H1 (cell line): ENCODE results near the gene IGFL3. TPM values are rescaled to one million over a fixed set of nuclear protein-coding genes. Genes with fewer than 3 reads are reported as not detected.

Experiments
- CTCF ChIA-PET: fragments of 300-600 bp; sonication (Branson Sonifier 250); formaldehyde crosslinking; loops from one replicate; lab custom pipeline; 2021; ENCODE audit not compliant: partially characterized antibody; lab: Charles Lee
- POLR2A ChIA-PET: fragments of 300-600 bp; sonication (Branson Sonifier 250); formaldehyde crosslinking; loops from one replicate; lab custom pipeline; 2021; ENCODE audit warnings: inconsistent platforms; ENCODE audit not compliant: partially characterized antibody; lab: Charles Lee
- DNase-seq, 2 experiments: peaks; one replicate each; pipeline versions ENCODE4 v3.0.0 to v3.0.0-alpha.2; 2010 to 2022; ENCODE audit warnings: low spot score in 2 of 2, low read depth in 1 of 2, mixed read lengths in 1 of 2
- FAIRE-seq: peaks from 2 replicates; lab custom pipeline; 2011; peaks lifted over from hg19 to GRCh38; lab: Jason Lieb, UNC
- H2AFZ ChIP-seq: 2 replicates; pipeline ENCODE4 v1.8.1; 2012; ENCODE audit warnings: low read length, inconsistent platforms
- H2AK5ac ChIP-seq: 2 replicates; pipeline ENCODE4 v1.6.1; 2013; ENCODE audit warnings: low read depth, low read length
- H2BK120ac ChIP-seq: replicated peaks from 2 replicates; pipeline ENCODE3; 2013; ENCODE audit warnings: low read depth, low read length, inconsistent platforms
- H2BK12ac ChIP-seq: 2 replicates; pipeline ENCODE4 v1.6.1; 2013; ENCODE audit warnings: low read depth, low read length
- H2BK15ac ChIP-seq: 2 replicates; pipeline ENCODE4 v1.6.1; 2013; ENCODE audit warnings: low read length
- H2BK20ac ChIP-seq: 2 replicates; pipeline ENCODE4 v1.6.1; 2013; ENCODE audit warnings: low read length
- H2BK5ac ChIP-seq: 2 replicates; pipeline ENCODE4 v1.6.1; 2013; ENCODE audit warnings: low read depth, low read length
- H3K14ac ChIP-seq: 2 replicates; pipeline ENCODE4 v1.6.1; 2013; ENCODE audit warnings: inconsistent platforms; ENCODE audit not compliant: insufficient read length
- H3K18ac ChIP-seq: 2 replicates; pipeline ENCODE4 v1.6.1; 2013; ENCODE audit warnings: low read length; ENCODE audit errors: extremely low read depth
- H3K23ac ChIP-seq: 2 replicates; pipeline ENCODE4 v1.6.1; 2013; ENCODE audit warnings: inconsistent platforms; ENCODE audit not compliant: insufficient read length
- H3K23me2 ChIP-seq: 2 replicates; pipeline ENCODE4 v1.6.1; 2013; ENCODE audit warnings: low read depth, low read length
- H3K27ac ChIP-seq: 2 replicates; pipeline ENCODE4 v1.6.1; 2011; ENCODE audit warnings: low read depth, low read length, inconsistent platforms
- H3K27me3 ChIP-seq, 4 experiments: replicated peaks in 1 of 4; 1 replicate in 1 of 4; 2 replicates in 3 of 4; pipeline versions ENCODE4 v1.6.1 to v1.8.1; 2011 to 2013; ENCODE audit warnings: low read length in 3 of 4, mild to moderate bottlenecking in 3 of 4, inconsistent platforms in 2 of 4, mixed read lengths in 2 of 4, moderate library complexity in 1 of 4; ENCODE audit not compliant: control insufficient read depth in 3 of 4, insufficient read depth in 3 of 4; ENCODE audit errors: extremely low read depth in 1 of 4
- H3K36me3 ChIP-seq, 4 experiments: 2 replicates each; pipeline versions ENCODE4 v1.6.1 to v1.8.1; 2011 to 2013; ENCODE audit warnings: mild to moderate bottlenecking in 4 of 4, low read length in 3 of 4, moderate library complexity in 2 of 4, control low read depth in 1 of 4, inconsistent platforms in 1 of 4; ENCODE audit not compliant: insufficient read depth in 4 of 4, control insufficient read depth in 2 of 4
- H3K4ac ChIP-seq: replicated peaks from 2 replicates; pipeline ENCODE3; 2013; ENCODE audit warnings: low read length, low read depth, mixed read lengths, inconsistent platforms; ENCODE audit not compliant: insufficient read length
- H3K4me1 ChIP-seq, 4 experiments: replicated peaks in 1 of 4; 1 replicate in 1 of 4; 2 replicates in 3 of 4; pipeline versions ENCODE4 v1.6.1 to v1.8.1; 2011 to 2013; ENCODE audit warnings: low read length in 3 of 4, inconsistent platforms in 2 of 4, mixed read lengths in 1 of 4; ENCODE audit not compliant: insufficient read depth in 4 of 4, control insufficient read depth in 3 of 4
- H3K4me2 ChIP-seq, 2 experiments: 2 replicates each; pipeline versions ENCODE4 v1.6.1 to v1.8.1; 2011 to 2013; ENCODE audit warnings: low read depth in 2 of 2, low read length in 2 of 2, control low read depth in 1 of 2, inconsistent platforms in 1 of 2, mild to moderate bottlenecking in 1 of 2; ENCODE audit not compliant: insufficient read depth in 1 of 2
- H3K4me3 ChIP-seq, 4 experiments: fragments of 200-600, 300-600 bp in 1 of 4; sonication (generic), shearing (Covaris generic), sonication (Bioruptor Twin) in 1 of 4; 2 replicates each; pipeline versions ENCODE4 v1.5.1 to v1.8.1; 2011 to 2016; ENCODE audit warnings: low read length in 4 of 4, low read depth in 3 of 4, control low read depth in 2 of 4, inconsistent platforms in 2 of 4, mild to moderate bottlenecking in 2 of 4, mixed read lengths in 1 of 4, moderate library complexity in 1 of 4; ENCODE audit not compliant: insufficient read depth in 2 of 4; ENCODE audit errors: extremely low read depth in 1 of 4
- H3K56ac ChIP-seq: replicated peaks from 2 replicates; pipeline ENCODE3; 2013; ENCODE audit warnings: low read depth, mild to moderate bottlenecking, mixed read lengths, low read length, inconsistent platforms; ENCODE audit not compliant: insufficient read length
- H3K79me1 ChIP-seq: 2 replicates; pipeline ENCODE4 v1.6.1; 2013; ENCODE audit warnings: low read depth, low read length, control low read depth
- H3K79me2 ChIP-seq, 2 experiments: 2 replicates each; pipeline versions ENCODE4 v1.6.1 to v1.8.1; 2012 to 2013; ENCODE audit warnings: low read length in 2 of 2, mild to moderate bottlenecking in 2 of 2, inconsistent platforms in 1 of 2; ENCODE audit not compliant: insufficient read depth in 2 of 2, control insufficient read depth in 1 of 2
- H3K9ac ChIP-seq, 4 experiments: replicated peaks in 1 of 4; 1 replicate in 1 of 4; 2 replicates in 3 of 4; pipeline versions ENCODE4 v1.6.1 to v1.8.1; 2011 to 2013; ENCODE audit warnings: low read depth in 3 of 4, low read length in 3 of 4, control low read depth in 2 of 4, mild to moderate bottlenecking in 2 of 4, moderate library complexity in 2 of 4, inconsistent platforms in 1 of 4; ENCODE audit errors: extremely low read depth in 1 of 4
- H3K9me3 ChIP-seq, 2 experiments: 2 replicates each; pipeline versions ENCODE4 v1.6.1 to v1.8.1; 2012 to 2013; ENCODE audit warnings: mild to moderate bottlenecking in 2 of 2, moderate library complexity in 2 of 2, control low read depth in 1 of 2, inconsistent platforms in 1 of 2, low read depth in 1 of 2, low read length in 1 of 2, mixed read lengths in 1 of 2; ENCODE audit not compliant: insufficient read depth in 2 of 2
- H4K20me1 ChIP-seq, 2 experiments: replicated peaks in 1 of 2; 2 replicates each; pipeline versions ENCODE3 to v1.8.1; 2011 to 2013; ENCODE audit warnings: inconsistent platforms in 2 of 2, low read length in 2 of 2, mild to moderate bottlenecking in 1 of 2; ENCODE audit not compliant: insufficient read depth in 2 of 2, control insufficient read depth in 1 of 2
- H4K5ac ChIP-seq: 2 replicates; pipeline ENCODE4 v1.6.1; 2013; ENCODE audit warnings: low read length, low read depth, mixed read lengths, inconsistent platforms; ENCODE audit not compliant: insufficient read length
- H4K8ac ChIP-seq: 2 replicates; pipeline ENCODE4 v1.8.0; 2013; ENCODE audit warnings: mild to moderate bottlenecking, moderate library complexity, low read length, inconsistent platforms; ENCODE audit not compliant: insufficient read depth; ENCODE audit errors: extremely low read depth
- H4K91ac ChIP-seq: replicated peaks from 2 replicates; pipeline ENCODE3; 2013; ENCODE audit warnings: low read length, mixed read lengths, inconsistent platforms; ENCODE audit not compliant: insufficient read length
- CBX5 ChIP-seq: fragments of 300-800, 300-1000 bp; sonication (generic); IDR thresholded peaks from 2 replicates; pipeline ENCODE4 v1.7.1; 2016; ENCODE audit warnings: antibody characterized with exemption, low read length, low read depth
- CBX8 ChIP-seq: fragments of 300-800, 300-1000 bp; sonication (generic); IDR thresholded peaks from 2 replicates; pipeline ENCODE4 v1.7.1; 2016; ENCODE audit warnings: low read depth, low read length, borderline replicate concordance
- CREB1 ChIP-seq: IDR thresholded peaks from 2 replicates; pipeline ENCODE4 v1.6.1; 2012; ENCODE audit warnings: inconsistent platforms
- HDAC6 ChIP-seq: IDR thresholded peaks from one replicate; pipeline ENCODE4 v1.7.1; 2012; ENCODE audit warnings: low read depth, mild to moderate bottlenecking, inconsistent platforms, low read length, moderate library complexity
- JUN ChIP-seq: IDR thresholded peaks from 2 replicates; pipeline ENCODE4 v1.6.1; 2011; ENCODE audit warnings: low read depth, mild to moderate bottlenecking, improper control_type of control experiment, low read length
- POLR2AphosphoS5 ChIP-seq: IDR thresholded peaks from 2 replicates; pipeline ENCODE4 v1.6.1; 2011; ENCODE audit warnings: low read depth, low read length
- SIX5 ChIP-seq: IDR thresholded peaks from 2 replicates; pipeline ENCODE4 v1.6.1; 2011; ENCODE audit warnings: mild to moderate bottlenecking, low read depth, low read length
- SP4 ChIP-seq: IDR thresholded peaks from 2 replicates; pipeline ENCODE4 v1.6.1; 2012; ENCODE audit warnings: low read length, inconsistent platforms
- SUZ12 ChIP-seq: fragments of 200-600 bp; sonication (generic); IDR thresholded peaks from 2 replicates; pipeline ENCODE4 v1.6.1; 2012; ENCODE audit warnings: mild to moderate bottlenecking, inconsistent platforms, low read length, moderate library complexity, mixed read lengths
- WGBS, 2 experiments: shearing (Covaris generic) in 1 of 2; methylation state at CpG; one replicate each; pipeline versions ENCODE4 v1.1.6 to v1.1.7; 2013 to 2015; ENCODE audit warnings: low lambda C conversion rate in 2 of 2, mixed read lengths in 2 of 2, inconsistent platforms in 1 of 2, low coverage in 1 of 2, missing lambda C conversion rate in 1 of 2; ENCODE audit not compliant: insufficient replicate concordance in 2 of 2, insufficient coverage in 1 of 2, insufficient read length in 1 of 2; ENCODE audit errors: extremely low coverage in 1 of 2, missing lambda C conversion rate in 1 of 2; 5-methylcytosine and 5-hydroxymethylcytosine counted together
- polyA plus RNA-seq, 7 experiments: library from polyadenylated mRNA; depleted of rRNA in 3 of 7; stranded (reverse) in 5 of 7; unstranded in 2 of 7; fragments of >200 nt in 5 of 7; fragments of 200-250 nt in 2 of 7; gene quantifications; 1 replicate in 5 of 7; 2 replicates in 1 of 7; 4 replicates in 1 of 7; pipeline versions ENCODE4 v1.2.1 to v1.2.3, GENCODE V29; 2011 to 2013; ENCODE audit warnings: missing spikeins in 2 of 7, mixed read lengths in 2 of 7
- total RNA-seq: library from RNA; stranded (reverse); fragmentation: NEBNext Ultra II Directional; extraction: Animal tissue kit (Norgen Biotek cat#: 25700); gene quantifications from 2 replicates; pipeline ENCODE4 v1.2.1, GENCODE V29; 2021
- TF ChIP-seq, protein P1 (sequence below): IDR thresholded peaks from 2 replicates; pipeline ENCODE4 v1.6.1; 2012; ENCODE audit warnings: inconsistent platforms
- TF ChIP-seq, protein P2 (sequence below), 3 experiments: IDR thresholded peaks; 1 replicate in 2 of 3; 2 replicates in 1 of 3; pipeline versions ENCODE4 v1.5.1 to v1.6.1; 2011; ENCODE audit warnings: low read length in 3 of 3, mild to moderate bottlenecking in 3 of 3, inconsistent platforms in 2 of 3, low read depth in 1 of 3, moderate library complexity in 1 of 3; ENCODE audit not compliant: insufficient read depth in 1 of 3; ENCODE audit errors: control extremely low read depth in 1 of 3

Gene IGFL3
- total and polyA plus RNA-seq, 2 of the 8 experiments (the other 6 are each of a cell fraction or from before 2014, with no cell fraction given), result 0.12 TPM; not detected in 1

DNA sequence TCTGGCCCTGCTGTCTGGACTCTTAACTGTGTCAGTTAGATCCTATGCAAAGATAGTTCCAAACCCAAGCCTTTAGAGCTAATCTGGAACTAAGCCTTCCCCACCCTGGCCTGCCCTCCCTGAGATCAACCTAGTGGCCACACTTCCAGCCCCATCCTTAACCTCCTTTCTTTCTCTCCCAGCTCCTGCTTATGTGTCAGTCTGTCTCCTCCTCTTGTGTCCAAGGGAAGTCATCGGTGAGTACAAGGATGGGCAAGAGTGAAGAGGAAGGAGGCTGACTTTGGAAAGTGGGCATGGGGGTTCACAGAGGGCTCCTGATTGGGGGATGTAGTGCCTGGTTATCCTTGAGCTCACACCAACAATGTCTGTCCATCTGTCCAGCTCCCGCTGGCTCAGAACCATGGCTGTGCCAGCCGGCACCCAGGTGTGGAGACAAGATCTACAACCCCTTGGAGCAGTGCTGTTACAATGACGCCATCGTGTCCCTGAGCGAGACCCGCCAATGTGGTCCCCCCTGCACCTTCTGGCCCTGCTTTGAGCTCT, 35.8 kb upstream of the IGFL3 start:
- no peaks in the 10 kb centered on the region for H3K4me1 ChIP-seq
- H2BK20ac ChIP-seq, result no peak overlapping the region; the same call in 1 of the 2 replicates
- no peak overlapping the region for H2BK5ac ChIP-seq
- H4K8ac ChIP-seq, result no peak overlapping the region
- DNase-seq (no peak), FAIRE-seq (no peak)
- H4K20me1 ChIP-seq, result no peaks in the 10 kb centered on the region
- CTCF ChIA-PET, result interaction anchor here (1.0 to 2.0 kb wide), 3 partner anchors 14 to 41 kb away, joined by 3 to 6 read pairs (median 4); no protein-coding TSS in a partner anchor
- H3K9me3 ChIP-seq, result no peaks in the 10 kb centered on the region
- H2BK12ac ChIP-seq, result no peak overlapping the region
- no peak overlapping the region for H2BK120ac ChIP-seq
- H2AFZ ChIP-seq, result no peak overlapping the region
- no peak overlapping the region for H2BK15ac ChIP-seq
- WGBS, 2 experiments, result 93% methylated on average over 7 of the region's 7 CpGs; no CpG with 5 or more reads in 1 of the 2 experiments
- H3K4ac ChIP-seq, result no peak overlapping the region
- H3K56ac ChIP-seq, result no peak overlapping the region
- H3K27me3 ChIP-seq, result no peaks in the 10 kb centered on the region
- H3K23me2 ChIP-seq, result no peaks in the 10 kb centered on the region
- no peak overlapping the region for H3K9ac ChIP-seq
- no peak overlapping the region for H2AK5ac ChIP-seq
- H3K79me1 ChIP-seq, result no peaks in the 10 kb centered on the region
- H3K4me2 ChIP-seq, result no peak overlapping the region
- H3K23ac ChIP-seq, result no peak overlapping the region
- no peak overlapping the region for H4K5ac ChIP-seq
- H3K27ac ChIP-seq, result no peak overlapping the region
- H3K79me2 ChIP-seq, result no peaks in the 10 kb centered on the region
- no peak overlapping the region for H3K18ac ChIP-seq
- no peaks in the 10 kb centered on the region for H3K36me3 ChIP-seq
- no peak overlapping the region for H3K4me3 ChIP-seq
- POLR2A ChIA-PET, result interaction anchor here (2.0 kb wide), 1 partner anchor 26 kb away, joined by 8 read pairs; no protein-coding TSS in a partner anchor
- H4K91ac ChIP-seq, result no peak overlapping the region
- H3K14ac ChIP-seq, result no peak overlapping the region
- TF ChIP-seq CBX8 (no peak), CREB1 (no peak), SIX5 (no peak), JUN (no peak), CBX5 (no peak), POLR2AphosphoS5 (no peak), SUZ12 (no peak), HDAC6 (no peak), SP4 (no peak)
- TF ChIP-seq, protein P1, sequence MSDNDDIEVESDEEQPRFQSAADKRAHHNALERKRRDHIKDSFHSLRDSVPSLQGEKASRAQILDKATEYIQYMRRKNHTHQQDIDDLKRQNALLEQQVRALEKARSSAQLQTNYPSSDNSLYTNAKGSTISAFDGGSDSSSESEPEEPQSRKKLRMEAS, result no peak
- TF ChIP-seq, protein P2, sequence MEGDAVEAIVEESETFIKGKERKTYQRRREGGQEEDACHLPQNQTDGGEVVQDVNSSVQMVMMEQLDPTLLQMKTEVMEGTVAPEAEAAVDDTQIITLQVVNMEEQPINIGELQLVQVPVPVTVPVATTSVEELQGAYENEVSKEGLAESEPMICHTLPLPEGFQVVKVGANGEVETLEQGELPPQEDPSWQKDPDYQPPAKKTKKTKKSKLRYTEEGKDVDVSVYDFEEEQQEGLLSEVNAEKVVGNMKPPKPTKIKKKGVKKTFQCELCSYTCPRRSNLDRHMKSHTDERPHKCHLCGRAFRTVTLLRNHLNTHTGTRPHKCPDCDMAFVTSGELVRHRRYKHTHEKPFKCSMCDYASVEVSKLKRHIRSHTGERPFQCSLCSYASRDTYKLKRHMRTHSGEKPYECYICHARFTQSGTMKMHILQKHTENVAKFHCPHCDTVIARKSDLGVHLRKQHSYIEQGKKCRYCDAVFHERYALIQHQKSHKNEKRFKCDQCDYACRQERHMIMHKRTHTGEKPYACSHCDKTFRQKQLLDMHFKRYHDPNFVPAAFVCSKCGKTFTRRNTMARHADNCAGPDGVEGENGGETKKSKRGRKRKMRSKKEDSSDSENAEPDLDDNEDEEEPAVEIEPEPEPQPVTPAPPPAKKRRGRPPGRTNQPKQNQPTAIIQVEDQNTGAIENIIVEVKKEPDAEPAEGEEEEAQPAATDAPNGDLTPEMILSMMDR (IDR thresholded peaks at IDR 0.05; ENCODE audit: control extremely low read depth in 1 of 3, insufficient read depth in 1 of 3, low read depth in 1 of 3, low read length in 3 of 3), result no peak
